ENCODE data around the gene NAPA.

- TF ChIP-seq, protein P1, sequence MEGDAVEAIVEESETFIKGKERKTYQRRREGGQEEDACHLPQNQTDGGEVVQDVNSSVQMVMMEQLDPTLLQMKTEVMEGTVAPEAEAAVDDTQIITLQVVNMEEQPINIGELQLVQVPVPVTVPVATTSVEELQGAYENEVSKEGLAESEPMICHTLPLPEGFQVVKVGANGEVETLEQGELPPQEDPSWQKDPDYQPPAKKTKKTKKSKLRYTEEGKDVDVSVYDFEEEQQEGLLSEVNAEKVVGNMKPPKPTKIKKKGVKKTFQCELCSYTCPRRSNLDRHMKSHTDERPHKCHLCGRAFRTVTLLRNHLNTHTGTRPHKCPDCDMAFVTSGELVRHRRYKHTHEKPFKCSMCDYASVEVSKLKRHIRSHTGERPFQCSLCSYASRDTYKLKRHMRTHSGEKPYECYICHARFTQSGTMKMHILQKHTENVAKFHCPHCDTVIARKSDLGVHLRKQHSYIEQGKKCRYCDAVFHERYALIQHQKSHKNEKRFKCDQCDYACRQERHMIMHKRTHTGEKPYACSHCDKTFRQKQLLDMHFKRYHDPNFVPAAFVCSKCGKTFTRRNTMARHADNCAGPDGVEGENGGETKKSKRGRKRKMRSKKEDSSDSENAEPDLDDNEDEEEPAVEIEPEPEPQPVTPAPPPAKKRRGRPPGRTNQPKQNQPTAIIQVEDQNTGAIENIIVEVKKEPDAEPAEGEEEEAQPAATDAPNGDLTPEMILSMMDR (IDR thresholded peaks at IDR 0.05; ENCODE audit: poor library complexity, severe bottlenecking): no peak
- TF ChIP-seq EP300 (conservative IDR thresholded peaks at IDR 0.05; ENCODE audit: poor library complexity, severe bottlenecking) (no peak), REST (IDR thresholded peaks at IDR 0.05; ENCODE audit: borderline replicate concordance) (no peak), EZH2 (IDR thresholded peaks at IDR 0.05; ENCODE audit: borderline replicate concordance, insufficient read depth, low read length, poor library complexity, severe bottlenecking) (no peak)
Measured at GRCh38 chr19:47445527-47445926, 69.3 kb downstream of the NAPA start.
